Activated CD4-positive, alpha-beta T cell treated with anti-CD3 and anti-CD28 coated beads, Interleukin-2, amount 50 U/mL, for 4 hours (primary cell): ENCODE results near the gene GDI1.

Experiments used
- DNase-seq, 2 experiments: peaks; one replicate each; pipeline ENCODE4 v3.0.0-alpha.2; 2020

The GDI1 gene

GRCh38 chrX:154409222-154409871, 27.6 kb upstream of the GDI1 start, which contains the start of gene DNASE1L1:
Gene DNASE1L1, minus strand, starts transcription at chrX:154409254. Its CDS starts 3,686 bp downstream, at chrX:154405568.
- DNase-seq, result no peak

DNA sequence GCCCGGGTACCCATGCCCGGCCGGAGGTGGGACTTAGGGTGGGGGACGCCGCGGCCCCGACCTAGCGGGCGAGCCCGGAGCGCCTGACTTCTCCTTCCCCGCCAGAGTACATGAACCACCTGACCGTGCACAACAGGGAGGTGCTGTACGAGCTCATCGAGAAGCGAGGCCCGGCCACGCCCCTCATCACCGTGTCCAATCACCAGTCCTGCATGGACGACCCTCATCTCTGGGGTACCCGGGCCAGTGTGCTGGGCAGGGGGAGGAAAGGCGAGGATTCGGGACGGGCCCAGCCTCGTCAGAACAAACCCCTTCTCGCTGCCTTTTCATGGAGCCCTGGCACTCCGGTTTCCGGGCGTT, 25.0 kb upstream of the GDI1 start:
- DNase-seq, result peak in 1 of 2 experiments; percentile 27

GRCh38 chrX:154412468-154412867, 24.5 kb upstream of the GDI1 start:
- DNase-seq, result no peak

DNA sequence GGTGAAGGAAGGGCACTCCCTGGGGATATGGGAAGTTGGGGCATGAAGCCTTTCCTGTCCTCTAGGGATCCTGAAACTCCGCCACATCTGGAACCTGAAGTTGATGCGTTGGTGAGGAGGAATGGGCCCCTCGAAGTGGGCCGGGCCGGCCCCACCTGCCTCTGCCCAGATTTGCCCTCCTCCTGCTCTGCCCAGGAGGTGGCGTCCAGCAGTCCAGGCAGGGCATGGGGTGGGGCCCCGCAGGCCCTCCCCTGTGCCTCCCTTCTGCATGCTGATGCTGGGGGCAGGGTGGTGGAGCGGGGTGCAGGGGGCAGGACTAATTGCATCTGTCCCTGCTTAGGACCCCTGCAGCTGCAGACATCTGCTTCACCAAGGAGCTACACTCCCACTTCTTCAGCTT, 23.8 kb upstream of the GDI1 start:
- DNase-seq, result no peak

DNA sequence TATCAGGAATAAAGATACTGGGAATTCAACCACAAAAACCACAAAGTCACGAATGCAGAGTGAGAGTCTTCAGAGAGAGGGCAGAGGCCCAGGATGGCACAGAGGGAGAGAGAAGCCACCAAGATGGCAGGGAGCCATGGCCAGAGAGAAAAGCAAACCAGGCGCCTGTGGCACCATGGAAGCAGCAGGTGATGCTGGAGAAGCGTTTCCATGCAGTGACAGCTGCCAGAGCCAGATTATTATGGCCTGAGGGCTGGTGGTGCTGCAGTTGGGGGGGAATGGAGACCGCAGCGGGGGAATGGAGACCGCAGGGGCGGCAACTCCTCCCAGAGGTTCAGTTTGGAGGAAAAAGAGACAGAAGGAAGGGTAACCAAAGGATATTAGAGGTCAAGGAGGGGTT, 19.8 kb upstream of the GDI1 start:
- no peak for DNase-seq

GRCh38 chrX:154419189-154419588, 17.8 kb upstream of the GDI1 start:
- no peak for DNase-seq

- no peak for DNase-seq
Observed at GRCh38 chrX:154419688-154420401, 17.1 kb upstream of the GDI1 start.

GRCh38 chrX:154420402-154420756, 16.6 kb upstream of the GDI1 start:
- no peak for DNase-seq

DNA sequence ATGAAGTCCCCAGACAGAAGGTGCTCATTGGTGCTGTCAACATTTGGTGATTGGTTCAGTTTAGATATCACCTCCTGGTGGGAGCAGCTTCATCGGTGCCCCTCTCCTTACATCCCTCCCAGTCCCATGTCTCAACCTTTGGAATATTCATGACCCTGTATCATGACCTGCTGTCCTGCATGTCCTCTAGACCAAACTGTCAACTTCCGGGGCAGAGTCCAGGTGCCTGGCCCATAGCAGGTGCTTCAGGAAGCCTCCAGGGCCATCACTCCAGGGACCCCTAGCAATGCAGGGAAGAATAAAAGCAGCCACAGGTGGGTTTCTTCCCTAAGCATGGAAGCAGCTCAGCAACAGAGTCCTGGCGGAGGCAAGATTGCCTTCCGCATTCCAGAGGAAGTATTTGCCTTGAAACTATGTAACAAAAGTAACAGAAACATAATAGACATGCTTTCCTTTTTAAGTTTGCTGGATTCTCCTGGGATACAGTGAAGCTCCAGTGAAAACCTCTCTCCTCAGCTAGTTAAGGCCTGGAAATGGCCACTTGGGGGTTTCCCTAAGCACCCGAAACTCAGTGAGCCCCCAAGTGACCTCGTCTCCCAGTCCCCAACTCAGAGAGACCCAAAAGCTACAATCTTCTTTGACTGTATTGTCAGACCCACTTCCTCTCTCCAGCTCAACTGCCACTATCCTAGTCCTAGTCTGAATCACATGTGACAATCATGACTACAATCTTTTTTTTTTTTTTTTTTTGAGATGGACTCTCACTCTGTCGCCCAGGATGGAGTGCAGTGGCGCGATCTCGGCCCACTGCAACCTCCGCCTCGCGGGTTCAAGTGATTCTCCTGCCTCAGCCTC, 9.8 kb upstream of the GDI1 start:
- DNase-seq, result no peak

DNA sequence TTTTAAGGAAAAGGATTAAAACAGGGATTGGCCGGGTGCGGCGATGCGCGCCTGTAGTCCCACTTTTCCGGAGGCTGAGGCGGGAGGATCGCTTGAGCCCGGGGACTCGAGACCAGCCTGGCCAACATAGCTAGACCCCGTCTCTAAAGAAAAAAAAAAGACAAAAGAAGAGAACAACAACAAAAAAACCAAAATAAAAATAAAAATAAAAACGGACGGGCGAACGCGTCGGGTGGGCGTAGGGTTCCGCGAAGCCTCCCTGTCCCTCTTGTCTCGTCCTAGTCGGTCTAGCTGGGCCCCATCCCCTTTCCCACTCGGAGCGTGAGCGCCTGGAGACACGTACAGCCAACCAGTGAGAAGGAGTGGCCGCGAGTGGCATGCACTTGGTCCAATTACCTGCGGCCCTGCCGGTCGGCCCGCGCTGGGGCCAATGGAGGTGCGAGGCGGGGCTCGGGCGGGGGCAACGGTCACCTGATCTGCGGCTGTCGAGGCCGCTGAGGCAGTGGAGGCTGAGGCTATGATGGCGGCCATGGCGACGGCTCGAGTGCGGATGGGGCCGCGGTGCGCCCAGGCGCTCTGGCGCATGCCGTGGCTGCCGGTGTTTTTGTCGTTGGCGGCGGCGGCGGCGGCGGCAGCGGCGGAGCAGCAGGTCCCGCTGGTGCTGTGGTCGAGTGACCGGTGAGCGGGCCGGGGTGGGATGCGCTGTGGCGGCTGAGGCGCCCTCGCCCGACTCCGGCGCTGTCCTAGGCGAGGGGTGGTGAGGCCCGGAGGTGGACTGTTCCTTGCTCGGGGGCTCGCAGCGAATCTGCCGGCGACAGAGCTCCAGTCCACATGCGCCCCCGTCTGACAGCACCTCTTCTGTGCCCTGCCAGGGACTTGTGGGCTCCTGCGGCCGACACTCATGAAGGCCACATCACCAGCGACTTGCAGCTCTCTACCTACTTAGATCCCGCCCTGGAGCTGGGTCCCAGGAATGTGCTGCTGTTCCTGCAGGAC, 8.5 kb upstream of the GDI1 start, which contains the start of gene ATP6AP1:
Gene ATP6AP1 (plus strand): TSS at position 502 of the 996 bp plus-strand sequence. CDS start 16 bp downstream, at position 518.
- DNase-seq, result peak; percentile 79 to 83

DNA sequence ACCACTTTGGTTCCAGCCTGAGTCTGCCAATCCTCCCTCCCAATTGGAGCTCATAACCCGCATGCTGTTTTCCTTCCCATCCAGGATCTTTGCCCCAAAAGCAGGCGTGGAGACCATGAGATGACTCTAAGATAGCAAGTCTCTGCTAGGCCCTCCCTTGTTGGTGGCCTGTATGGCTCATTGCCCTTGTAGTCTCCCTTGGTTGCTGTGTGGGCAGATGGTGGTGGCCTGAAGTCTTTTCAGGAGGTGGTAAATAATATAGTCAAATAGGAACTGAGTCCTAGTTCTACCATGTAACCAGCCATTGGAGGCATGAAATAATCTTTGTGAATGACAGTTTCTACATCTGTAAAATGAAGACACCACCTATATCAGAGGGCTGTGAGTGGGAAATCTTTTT, 7.2 kb upstream of the GDI1 start:
- no peak for DNase-seq

DNA sequence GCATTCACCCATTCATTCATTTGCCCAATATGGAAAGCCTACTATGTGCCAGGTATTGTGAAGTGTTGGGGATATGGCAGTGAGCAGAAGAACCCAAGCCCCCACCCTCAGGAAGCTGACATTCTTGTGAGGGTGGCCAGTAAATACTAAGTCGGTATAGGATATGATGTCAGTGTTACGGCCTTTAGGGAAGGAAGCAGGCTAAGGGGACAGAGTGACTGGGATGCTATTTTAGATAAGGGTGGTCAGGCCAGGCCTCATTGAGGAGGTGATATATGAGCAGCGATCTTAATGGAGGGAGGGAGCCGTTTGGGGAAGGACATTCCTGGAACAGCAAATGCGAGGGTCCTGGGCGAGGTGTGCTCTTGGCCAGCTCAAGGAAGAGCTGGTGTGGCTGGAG, 6.5 kb upstream of the GDI1 start:
- no peak for DNase-seq

DNA sequence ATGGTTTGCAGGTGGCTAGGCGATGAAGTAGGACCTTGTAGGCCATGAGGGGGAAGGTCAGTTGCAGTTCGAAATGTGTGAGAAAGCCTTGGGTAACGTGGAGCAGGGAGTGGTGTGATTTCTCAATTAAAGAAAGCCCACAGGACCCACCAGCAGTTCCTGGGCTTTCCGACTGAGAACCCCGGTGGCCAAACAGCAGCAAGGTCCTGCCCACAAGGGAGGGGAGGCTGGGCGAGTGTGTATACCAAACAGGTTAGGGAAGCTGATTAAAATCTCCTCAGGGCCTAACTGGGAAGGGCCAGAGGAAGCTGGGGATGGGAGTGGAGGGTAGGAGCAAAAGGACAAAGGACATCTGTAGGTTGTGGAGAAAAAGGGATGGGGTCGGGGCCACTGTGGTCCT, 6.0 kb upstream of the GDI1 start:
- no peak for DNase-seq

- no peak for DNase-seq
Observed at GRCh38 chrX:154431341-154431740, 5.6 kb upstream of the GDI1 start.

DNA sequence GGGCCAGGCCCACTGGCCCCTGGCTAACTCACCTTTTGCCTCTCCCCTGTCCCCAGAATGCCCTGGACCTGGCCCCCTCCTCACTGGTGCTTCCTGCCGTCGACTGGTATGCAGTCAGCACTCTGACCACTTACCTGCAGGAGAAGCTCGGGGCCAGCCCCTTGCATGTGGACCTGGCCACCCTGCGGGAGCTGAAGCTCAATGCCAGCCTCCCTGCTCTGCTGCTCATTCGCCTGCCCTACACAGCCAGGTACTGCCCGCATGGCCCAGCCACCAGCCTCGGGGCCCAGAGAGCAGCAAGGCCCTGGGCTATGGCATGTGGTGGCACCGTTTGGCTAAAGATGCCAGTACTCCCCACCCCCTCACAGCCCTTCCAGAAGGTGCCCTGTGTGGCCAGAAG, 4.7 kb upstream of the GDI1 start:
- no peak for DNase-seq

DNA sequence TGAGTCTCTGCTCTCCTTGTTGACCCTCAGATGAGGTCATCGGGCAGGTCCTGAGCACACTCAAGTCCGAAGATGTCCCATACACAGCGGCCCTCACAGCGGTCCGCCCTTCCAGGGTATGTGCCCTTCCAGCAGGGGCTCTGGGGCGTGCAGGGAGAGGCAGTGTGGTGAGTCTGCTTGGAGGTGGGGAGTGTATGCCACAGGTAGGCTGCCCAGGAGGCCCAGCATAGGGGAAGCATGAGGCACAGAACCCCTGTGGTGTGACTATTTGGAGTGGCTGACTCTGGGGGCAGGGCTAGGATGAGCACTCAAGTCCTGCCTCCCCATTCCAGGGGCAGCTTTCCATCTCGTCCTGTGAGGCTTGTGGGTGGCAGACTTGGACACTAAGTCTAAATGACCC, 3.3 kb upstream of the GDI1 start:
- no peak for DNase-seq

- no peak for DNase-seq
Observed at GRCh38 chrX:154434394-154435168, 2.4 kb upstream of the GDI1 start.

- no peak for DNase-seq
Observed at GRCh38 chrX:154435171-154435733, 1.7 kb upstream of the GDI1 start.

- peak; percentile 21 to 36 for DNase-seq
Observed at GRCh38 chrX:154436374-154436982, 476 bp upstream of the GDI1 start.

DNA sequence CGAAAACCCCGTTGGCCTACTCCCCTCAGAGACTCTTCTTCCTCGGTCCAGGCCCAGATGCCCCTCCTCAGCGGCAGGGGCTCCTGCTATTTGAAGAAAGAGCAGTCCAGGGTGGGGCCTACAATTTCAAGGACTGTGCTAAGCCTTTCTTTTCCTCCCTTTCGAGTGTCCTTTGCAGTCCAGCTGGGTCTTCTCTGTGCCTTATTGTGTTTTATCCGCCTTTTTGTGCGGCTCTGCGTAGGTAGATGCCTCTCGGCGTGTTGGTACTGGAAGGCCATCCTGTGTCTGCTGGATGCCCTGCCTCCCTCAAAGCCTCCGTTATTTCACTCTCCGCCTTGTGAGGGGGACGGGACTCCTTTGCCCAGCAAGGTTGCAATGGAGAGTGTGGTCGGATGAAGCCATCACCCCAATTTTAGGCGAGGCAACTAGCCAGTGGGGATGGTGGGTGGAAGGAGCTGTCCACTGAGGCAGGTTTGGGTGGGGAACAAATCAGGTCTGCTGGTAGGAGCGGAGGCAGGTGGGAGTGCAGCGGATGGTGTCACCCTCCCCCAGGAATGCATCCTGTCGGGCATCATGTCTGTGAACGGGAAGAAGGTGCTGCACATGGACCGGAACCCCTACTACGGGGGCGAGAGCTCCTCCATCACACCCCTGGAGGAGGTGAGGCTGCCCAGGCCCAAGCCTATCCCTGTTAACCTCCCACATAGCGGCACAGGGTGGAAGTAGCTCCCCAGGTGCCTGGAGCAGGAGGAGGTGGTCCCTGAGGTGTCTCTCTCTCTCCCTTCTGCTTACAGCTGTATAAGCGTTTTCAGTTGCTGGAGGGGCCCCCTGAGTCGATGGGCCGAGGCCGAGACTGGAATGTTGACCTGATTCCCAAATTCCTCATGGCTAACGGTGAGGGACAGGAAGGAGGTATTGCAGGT, 1.3 kb downstream of the GDI1 start:
- no peak for DNase-seq
